ENCODE results near the gene ABAT. TPM values are rescaled to one million over a fixed set of nuclear protein-coding genes. Genes with fewer than 3 reads are reported as not detected.

Gene ABAT
- 10 to 100 TPM; 11.1 to 12.8 TPM for total RNA-seq

DNA sequence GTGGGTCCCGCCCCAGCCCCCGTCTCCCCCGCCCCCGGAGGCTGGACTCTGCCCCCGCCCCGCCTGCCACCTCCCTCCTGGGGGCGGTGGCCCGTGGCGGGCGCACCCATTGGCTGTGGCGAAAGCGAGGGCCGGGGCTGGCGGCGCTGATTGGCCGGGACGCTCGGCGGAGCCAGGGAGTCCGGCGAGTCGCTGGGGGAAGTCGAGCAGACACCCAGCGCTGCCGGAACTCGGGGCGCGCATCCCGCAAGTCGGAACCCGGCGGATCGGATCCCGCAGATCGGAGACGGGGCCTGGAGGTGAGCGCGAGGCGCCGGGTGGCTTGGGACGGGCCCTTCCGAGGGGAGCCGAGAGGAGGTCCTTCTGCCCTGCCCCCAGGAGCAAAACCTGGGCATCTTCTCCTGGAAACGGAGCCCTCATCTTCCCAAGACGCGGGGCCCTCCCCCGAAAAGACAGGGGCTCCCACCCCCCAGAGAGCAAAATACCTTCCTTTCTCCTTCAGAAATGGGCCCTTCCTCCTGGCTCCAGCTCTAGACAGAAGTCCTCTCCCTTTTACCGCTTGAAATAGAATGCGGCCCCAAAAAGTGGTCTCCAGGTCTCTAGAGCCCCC, at the start of gene ABAT:
Gene ABAT (plus strand): TSS at position 205 of the 610 bp plus-strand sequence. CDS start 61,123 bp downstream, outside the sequence.
- Mint-ChIP-seq H3K27ac (peak within 1 kb of the TSS; percentile 75), H3K4me1 (ENCODE audit: low read depth) (peaks cover 24% of the 10 kb centered on the region), H3K36me3 (ENCODE audit: insufficient read depth in 2 of 2) (peaks cover under 1 to 4% of the 10 kb centered on the region in 2 donors), H3K27me3 (ENCODE audit: low read depth) (no peaks in the 10 kb centered on the region), H3K9me3 (no peaks in the 10 kb centered on the region), H3K4me3 (peak within 1 kb of the TSS; percentile 90 to 95)
- peak; percentile 93 to 94 for DNase-seq
- peak; percentile 96 to 98 for ATAC-seq (replicated peaks in 1 of 2)

- H3K27me3 Mint-ChIP-seq (ENCODE audit: low read depth) = no peaks in the 10 kb centered on the region
- peaks cover 44% of the 10 kb centered on the region for H3K4me1 Mint-ChIP-seq (ENCODE audit: low read depth)
- ATAC-seq (replicated peaks in 1 of 2) (no peak), DNase-seq (no peak)
- H3K27ac Mint-ChIP-seq = no peak overlapping the region
- no peaks in the 10 kb centered on the region for H3K9me3 Mint-ChIP-seq
- no peak overlapping the region for H3K4me3 Mint-ChIP-seq
- peaks cover 8 to 21% of the 10 kb centered on the region in 2 donors for H3K36me3 Mint-ChIP-seq (ENCODE audit: insufficient read depth in 2 of 2)
Observed at GRCh38 chr16:8625491-8626087, 48.8 kb upstream of the ABAT start.

DNA sequence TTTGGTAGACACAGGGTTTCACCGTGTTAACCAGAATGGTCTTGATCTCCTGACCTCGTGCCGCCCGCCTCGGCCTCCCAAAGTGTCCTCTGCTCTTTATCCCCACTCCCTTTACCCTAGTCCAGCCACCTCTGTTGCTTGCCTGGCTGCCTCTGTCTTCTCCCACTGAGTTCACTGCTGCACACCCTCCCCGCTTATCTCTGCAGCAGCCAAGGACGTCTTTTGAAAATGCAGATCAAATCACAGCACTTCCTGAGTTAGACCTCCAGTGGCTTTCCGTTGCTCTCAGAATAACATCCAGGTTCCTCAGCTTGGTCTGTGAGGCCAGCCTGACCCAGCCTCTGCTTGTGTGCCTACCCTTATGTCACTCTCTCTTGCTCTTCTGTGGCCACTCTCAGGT, 47.5 kb upstream of the ABAT start:
- Mint-ChIP-seq H3K36me3 (ENCODE audit: insufficient read depth in 2 of 2) (peaks cover 8 to 21% of the 10 kb centered on the region in 2 donors), H3K4me1 (ENCODE audit: low read depth) (peaks cover 35% of the 10 kb centered on the region), H3K4me3 (no peak overlapping the region), H3K27me3 (ENCODE audit: low read depth) (no peaks in the 10 kb centered on the region), H3K9me3 (no peaks in the 10 kb centered on the region), H3K27ac (no peak overlapping the region)
- no peak for ATAC-seq (replicated peaks in 1 of 2)
- DNase-seq = no peak

- Mint-ChIP-seq H3K36me3 (ENCODE audit: insufficient read depth in 2 of 2) (peaks cover 8 to 21% of the 10 kb centered on the region in 2 donors), H3K4me3 (no peak overlapping the region), H3K27me3 (ENCODE audit: low read depth) (no peaks in the 10 kb centered on the region), H3K9me3 (no peaks in the 10 kb centered on the region), H3K27ac (no peak overlapping the region), H3K4me1 (ENCODE audit: low read depth) (peaks cover 30% of the 10 kb centered on the region)
- ATAC-seq (replicated peaks in 1 of 2) = no peak
- no peak for DNase-seq
Observed at GRCh38 chr16:8627456-8627855, 47.0 kb upstream of the ABAT start.

GRCh38 chr16:8628981-8629725, 45.3 kb upstream of the ABAT start:
- Mint-ChIP-seq H3K27ac (no peak overlapping the region), H3K27me3 (ENCODE audit: low read depth) (no peaks in the 10 kb centered on the region)

GRCh38 chr16:8630255-8630953, 44.0 kb upstream of the ABAT start:
- ATAC-seq (replicated peaks in 1 of 2) = no peak

More at GRCh38 chr16:8628981-8629725, 45.3 kb upstream of the ABAT start:
- peaks cover 8 to 21% of the 10 kb centered on the region in 2 donors for H3K36me3 Mint-ChIP-seq (ENCODE audit: insufficient read depth in 2 of 2)
- peaks cover 16% of the 10 kb centered on the region for H3K4me1 Mint-ChIP-seq (ENCODE audit: low read depth)
- DNase-seq = no peak
- no peak for ATAC-seq (replicated peaks in 1 of 2)
- H3K9me3 Mint-ChIP-seq = no peaks in the 10 kb centered on the region
- H3K4me3 Mint-ChIP-seq = no peak overlapping the region

GRCh38 chr16:8631373-8631772, 43.0 kb upstream of the ABAT start:
- Mint-ChIP-seq H3K4me3 (no peak overlapping the region), H3K27me3 (ENCODE audit: low read depth) (no peaks in the 10 kb centered on the region), H3K36me3 (ENCODE audit: insufficient read depth in 2 of 2) (peaks cover 8 to 20% of the 10 kb centered on the region in 2 donors), H3K4me1 (ENCODE audit: low read depth) (peaks cover 10% of the 10 kb centered on the region), H3K27ac (no peak overlapping the region), H3K9me3 (no peaks in the 10 kb centered on the region)
- DNase-seq (no peak), ATAC-seq (replicated peaks in 1 of 2) (no peak)

More at GRCh38 chr16:8630255-8630953, 44.0 kb upstream of the ABAT start:
- Mint-ChIP-seq H3K27ac (no peak overlapping the region), H3K4me1 (ENCODE audit: low read depth) (peaks cover 10% of the 10 kb centered on the region), H3K4me3 (no peak overlapping the region), H3K27me3 (ENCODE audit: low read depth) (no peaks in the 10 kb centered on the region), H3K9me3 (no peaks in the 10 kb centered on the region), H3K36me3 (ENCODE audit: insufficient read depth in 2 of 2) (peaks cover 8 to 20% of the 10 kb centered on the region in 2 donors)
- DNase-seq = no peak

- Mint-ChIP-seq H3K4me1 (ENCODE audit: low read depth) (peaks cover 10% of the 10 kb centered on the region), H3K27me3 (ENCODE audit: low read depth) (no peaks in the 10 kb centered on the region), H3K36me3 (ENCODE audit: insufficient read depth in 2 of 2) (peaks cover 9 to 20% of the 10 kb centered on the region in 2 donors), H3K27ac (peak overlapping the region; percentile 23), H3K4me3 (no peak overlapping the region), H3K9me3 (no peaks in the 10 kb centered on the region)
- ATAC-seq (replicated peaks in 1 of 2) (no peak), DNase-seq (no peak)
Observed at GRCh38 chr16:8631818-8632465, 42.5 kb upstream of the ABAT start.

DNA sequence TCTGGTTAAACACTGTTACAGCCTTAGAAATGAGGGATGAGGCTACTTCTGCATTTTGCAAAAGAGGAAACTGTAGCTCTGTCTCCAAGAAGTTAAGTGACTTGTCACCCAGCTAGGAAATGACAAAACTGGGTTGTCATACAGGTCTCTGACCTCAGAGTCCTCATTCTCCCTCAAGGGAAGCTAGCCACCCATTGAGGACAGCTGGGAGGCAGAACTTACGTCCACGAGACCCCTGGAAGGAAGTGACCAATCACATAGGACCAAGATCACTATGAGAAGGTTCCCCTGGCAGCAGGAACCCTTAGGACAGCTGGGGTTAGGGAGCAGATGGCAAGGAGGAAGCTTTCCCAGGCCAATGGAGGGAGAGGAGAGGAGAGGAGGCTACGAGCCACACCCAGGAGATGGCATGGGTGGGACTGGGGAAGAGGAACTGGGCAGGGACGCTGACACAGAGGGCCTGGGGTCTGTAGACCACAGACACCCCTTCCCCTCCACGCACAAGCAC, 41.7 kb upstream of the ABAT start:
- no peaks in the 10 kb centered on the region for H3K27me3 Mint-ChIP-seq (ENCODE audit: low read depth)
- H3K9me3 Mint-ChIP-seq = no peaks in the 10 kb centered on the region
- no peak overlapping the region for H3K27ac Mint-ChIP-seq
- no peak overlapping the region for H3K4me3 Mint-ChIP-seq
- no peak for DNase-seq
- peaks cover 10% of the 10 kb centered on the region for H3K4me1 Mint-ChIP-seq (ENCODE audit: low read depth)
- ATAC-seq (replicated peaks in 1 of 2) = no peak
- peaks cover 7 to 17% of the 10 kb centered on the region in 2 donors for H3K36me3 Mint-ChIP-seq (ENCODE audit: insufficient read depth in 2 of 2)

- Mint-ChIP-seq H3K27me3 (ENCODE audit: low read depth) (no peaks in the 10 kb centered on the region), H3K4me3 (no peak overlapping the region), H3K36me3 (ENCODE audit: insufficient read depth in 2 of 2) (peaks cover 2 to 9% of the 10 kb centered on the region in 2 donors), H3K9me3 (no peaks in the 10 kb centered on the region), H3K4me1 (ENCODE audit: low read depth) (no peaks in the 10 kb centered on the region), H3K27ac (no peak overlapping the region)
- no peak for DNase-seq
- no peak for ATAC-seq (replicated peaks in 1 of 2)
Observed at GRCh38 chr16:8634991-8635736, 39.3 kb upstream of the ABAT start.

DNA sequence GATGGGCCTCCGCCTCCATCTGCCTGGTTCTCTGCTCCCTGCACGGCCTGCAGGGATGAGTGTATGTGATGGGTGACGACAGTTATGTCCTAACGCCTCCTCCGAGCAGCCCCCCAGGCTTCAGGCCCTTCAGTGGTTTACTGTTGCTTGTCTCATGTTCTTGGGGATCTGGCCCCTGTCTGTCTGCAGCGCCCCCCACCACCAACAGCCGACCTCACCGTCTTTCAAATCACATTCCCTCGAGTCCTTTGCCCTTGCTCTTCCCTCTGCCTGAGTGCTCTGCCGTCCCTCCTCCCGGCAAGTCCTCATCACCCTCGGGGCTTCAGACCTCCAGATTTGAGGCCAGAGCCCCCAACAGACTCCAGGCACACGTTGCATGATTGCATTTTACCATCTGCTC, 34.7 kb upstream of the ABAT start:
- no peak overlapping the region for H3K27ac Mint-ChIP-seq
- DNase-seq = no peak
- H3K36me3 Mint-ChIP-seq (ENCODE audit: insufficient read depth in 2 of 2) = peaks cover 11 to 33% of the 10 kb centered on the region in 2 donors
- H3K4me1 Mint-ChIP-seq (ENCODE audit: low read depth) = peaks cover 4% of the 10 kb centered on the region
- no peaks in the 10 kb centered on the region for H3K27me3 Mint-ChIP-seq (ENCODE audit: low read depth)
- no peaks in the 10 kb centered on the region for H3K9me3 Mint-ChIP-seq
- no peak overlapping the region for H3K4me3 Mint-ChIP-seq
- ATAC-seq (replicated peaks in 1 of 2) = no peak

- Mint-ChIP-seq H3K27ac (no peak overlapping the region), H3K27me3 (ENCODE audit: low read depth) (no peaks in the 10 kb centered on the region), H3K9me3 (no peaks in the 10 kb centered on the region), H3K36me3 (ENCODE audit: insufficient read depth in 2 of 2) (peaks cover 17 to 40% of the 10 kb centered on the region in 2 donors), H3K4me1 (ENCODE audit: low read depth) (peaks cover 9% of the 10 kb centered on the region), H3K4me3 (no peak overlapping the region)
- DNase-seq (no peak), ATAC-seq (replicated peaks in 1 of 2) (no peak)
Observed at GRCh38 chr16:8641671-8642070, 32.7 kb upstream of the ABAT start.
